Stimulated activated effector memory CD8-positive, alpha-beta T cell treated with anti-CD3 and anti-CD28 coated beads, Interleukin-12 subunit alpha, Interleukin-12 subunit beta, amount 100 ng/mL, for 72 hours (primary cell): ENCODE measurements around the gene MYO3B.
A peak's percentile ranks its signal among the peaks of the same experiment; 100 is the strongest.

ENCODE experiments used
- ATAC-seq: fragments of 150-1000 bp; cut with Tn5 transposase; 2 replicates; pipeline ENCODE4 v1.10.0; 2021
- DNase-seq, 2 donors: peaks; one replicate each; pipeline ENCODE4 v3.0.0; 2021 to 2022; ENCODE audit warnings: low spot score in 2 of 2
- H3K27ac Mint-ChIP-seq: one replicate; pipeline ENCODE4 v1.8.0; 2022; ENCODE audit warnings: mild to moderate bottlenecking, mixed read lengths
- H3K36me3 Mint-ChIP-seq: one replicate; pipeline ENCODE4 v1.8.0; 2022; ENCODE audit warnings: mild to moderate bottlenecking, mixed read lengths
- H3K4me1 Mint-ChIP-seq: one replicate; pipeline ENCODE4 v1.8.0; 2022; ENCODE audit warnings: mixed read lengths
- H3K4me3 Mint-ChIP-seq: one replicate; pipeline ENCODE4 v1.8.0; 2022; ENCODE audit warnings: mild to moderate bottlenecking, mixed read lengths
- H3K9me3 Mint-ChIP-seq: one replicate; pipeline ENCODE4 v1.8.0; 2022; ENCODE audit warnings: mixed read lengths

MYO3B gene

DNA sequence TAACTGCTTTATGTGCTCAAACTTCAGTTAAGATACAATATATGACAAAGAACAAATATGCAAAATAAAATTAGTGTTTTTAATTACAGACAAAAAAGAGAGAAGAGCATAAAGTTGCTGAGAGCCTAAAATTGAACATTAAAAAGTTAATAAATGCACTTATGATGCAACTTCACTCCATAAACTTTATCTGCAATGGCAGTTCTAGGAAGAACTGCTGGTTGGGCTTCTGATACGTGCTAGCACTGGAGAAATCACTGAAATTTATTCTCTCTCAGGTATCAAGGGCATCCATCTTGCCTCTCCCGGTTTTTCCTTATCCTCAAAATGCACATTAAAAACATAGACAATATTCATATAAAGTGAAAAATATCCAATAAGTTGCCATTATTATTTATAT, 35.7 kb downstream of the MYO3B start:
- H3K27ac Mint-ChIP-seq: no peak overlapping the region
- no peak for ATAC-seq
- no peaks in the 10 kb centered on the region for H3K36me3 Mint-ChIP-seq

DNA sequence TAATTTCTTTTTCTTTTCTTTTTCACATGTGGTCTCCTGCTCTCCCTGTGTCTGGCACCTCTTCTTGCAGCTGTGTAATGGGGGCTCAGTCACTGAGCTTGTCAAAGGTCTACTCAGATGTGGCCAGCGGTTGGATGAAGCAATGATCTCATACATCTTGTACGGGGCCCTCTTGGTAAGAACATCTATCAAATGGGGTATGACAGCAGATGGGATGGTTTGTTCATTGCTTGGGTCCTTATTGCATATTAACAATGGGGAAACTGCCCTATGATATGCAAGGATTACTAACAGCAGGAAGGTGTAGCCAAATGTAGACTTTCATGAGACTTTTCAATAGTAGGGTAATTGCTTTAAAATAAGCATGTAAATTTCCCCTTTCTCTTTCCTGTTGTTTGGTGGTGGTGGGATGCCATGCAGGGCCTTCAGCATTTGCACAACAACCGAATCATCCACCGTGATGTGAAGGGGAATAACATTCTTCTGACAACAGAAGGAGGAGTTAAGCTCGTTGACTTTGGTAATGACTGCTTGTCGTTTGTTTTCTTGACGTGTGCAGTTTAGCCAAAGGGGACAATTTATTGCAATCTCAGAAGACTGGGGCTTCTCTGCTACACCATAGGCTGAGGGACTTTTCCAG, 36.5 kb downstream of the MYO3B start:
- no peaks in the 10 kb centered on the region for H3K9me3 Mint-ChIP-seq
- H3K27ac Mint-ChIP-seq: no peak overlapping the region
- no peaks in the 10 kb centered on the region for H3K4me1 Mint-ChIP-seq
- H3K4me3 Mint-ChIP-seq: no peak overlapping the region
- no peak for ATAC-seq
- no peaks in the 10 kb centered on the region for H3K36me3 Mint-ChIP-seq
- DNase-seq: no peak

More for the DNA sequence above, 35.7 kb downstream of the MYO3B start:
- no peak for DNase-seq
- Mint-ChIP-seq H3K9me3 (no peaks in the 10 kb centered on the region), H3K4me1 (no peaks in the 10 kb centered on the region), H3K4me3 (no peak overlapping the region)

DNA sequence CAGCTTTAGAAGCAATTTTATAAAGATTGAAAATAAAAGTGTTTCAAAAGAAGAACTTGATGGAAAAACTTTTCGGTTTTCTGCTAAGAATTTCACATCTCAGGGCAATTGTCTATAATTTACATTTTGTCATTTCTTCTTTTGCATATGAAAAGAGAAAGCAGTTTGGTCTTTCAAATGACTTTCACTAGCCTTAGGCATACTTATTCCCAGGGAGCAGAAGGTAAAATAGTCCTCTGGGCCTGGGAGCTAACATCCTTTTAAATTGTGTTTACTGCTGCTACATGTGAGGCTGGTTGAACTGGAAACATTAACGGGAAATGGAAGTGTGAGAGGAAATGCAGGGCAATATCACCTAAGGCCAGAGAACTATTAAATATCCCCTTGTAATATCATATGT, 37.1 kb downstream of the MYO3B start:
- Mint-ChIP-seq H3K9me3 (no peaks in the 10 kb centered on the region), H3K4me3 (no peak overlapping the region), H3K36me3 (no peaks in the 10 kb centered on the region), H3K27ac (no peak overlapping the region), H3K4me1 (no peaks in the 10 kb centered on the region)
- no peak for ATAC-seq
- DNase-seq: no peak

DNA sequence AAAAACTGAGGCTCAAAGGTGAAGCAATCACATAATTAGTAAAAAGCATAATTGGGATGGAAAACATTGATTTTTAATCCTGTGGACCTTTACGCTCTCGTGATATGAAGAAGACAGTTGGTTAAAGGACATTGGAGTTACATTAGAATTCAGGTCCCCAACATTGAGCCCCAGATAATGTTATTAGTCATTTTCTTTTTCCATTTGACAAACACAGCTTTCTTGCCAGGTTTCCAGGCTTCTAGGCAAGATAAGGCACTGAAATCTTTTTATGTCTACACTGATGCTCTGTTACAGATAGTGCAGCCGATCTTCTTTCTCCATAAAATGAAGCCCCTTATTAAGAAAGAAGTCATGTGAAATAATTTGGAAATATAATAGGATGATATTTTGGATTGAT, 38.5 kb downstream of the MYO3B start:
- Mint-ChIP-seq H3K27ac (no peak overlapping the region), H3K9me3 (no peaks in the 10 kb centered on the region), H3K4me3 (no peak overlapping the region), H3K4me1 (no peaks in the 10 kb centered on the region), H3K36me3 (no peaks in the 10 kb centered on the region)
- ATAC-seq: no peak
- DNase-seq: no peak

DNA sequence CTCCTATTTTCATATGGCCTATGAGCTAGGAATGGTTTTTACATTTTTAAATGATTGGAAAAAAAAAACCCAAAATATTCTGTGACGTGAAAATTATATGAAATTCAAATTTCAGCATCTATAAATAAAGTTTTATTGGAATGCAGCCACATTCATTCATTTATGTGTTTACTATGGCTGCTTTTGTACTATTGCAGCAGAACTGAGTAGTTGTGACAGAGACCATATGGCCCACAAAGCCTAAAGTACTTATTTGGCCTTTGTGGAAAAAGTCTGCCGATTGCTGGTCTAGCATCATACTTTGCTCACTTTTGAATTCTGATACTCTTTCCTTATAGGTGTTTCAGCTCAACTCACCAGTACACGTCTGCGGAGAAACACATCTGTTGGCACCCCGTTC, 39.0 kb downstream of the MYO3B start:
- H3K4me3 Mint-ChIP-seq: no peak overlapping the region
- no peak for DNase-seq

DNA sequence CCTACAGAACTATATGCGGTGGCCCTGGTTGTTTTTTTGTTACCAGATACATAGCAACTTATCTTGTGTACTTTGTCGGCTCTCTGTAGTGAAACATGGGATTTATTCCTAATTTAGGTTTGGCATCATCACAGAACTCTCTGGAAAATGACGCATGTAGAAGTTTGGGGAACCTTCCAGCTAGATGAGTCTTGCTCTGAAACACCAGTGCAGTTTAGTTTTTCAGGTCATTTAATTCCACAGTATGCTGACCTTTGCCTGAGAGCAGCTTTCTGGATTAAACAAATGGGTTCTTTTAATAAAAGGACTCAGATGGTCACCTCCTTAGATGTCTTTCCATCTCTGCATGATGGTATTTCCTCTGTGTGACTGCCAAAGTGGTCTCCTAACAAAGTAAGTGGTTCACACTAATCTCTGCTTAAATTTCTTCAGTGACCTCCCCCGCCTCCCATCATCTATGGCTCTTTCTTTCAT, 39.9 kb downstream of the MYO3B start:
- ATAC-seq (no peak), DNase-seq (no peak)
- Mint-ChIP-seq H3K4me3 (no peak overlapping the region), H3K9me3 (no peaks in the 10 kb centered on the region), H3K36me3 (no peaks in the 10 kb centered on the region), H3K27ac (no peak overlapping the region), H3K4me1 (no peaks in the 10 kb centered on the region)

More for the DNA sequence above, 39.0 kb downstream of the MYO3B start:
- Mint-ChIP-seq H3K36me3 (no peaks in the 10 kb centered on the region), H3K4me1 (no peaks in the 10 kb centered on the region), H3K9me3 (no peaks in the 10 kb centered on the region), H3K27ac (no peak overlapping the region)
- no peak for ATAC-seq

DNA sequence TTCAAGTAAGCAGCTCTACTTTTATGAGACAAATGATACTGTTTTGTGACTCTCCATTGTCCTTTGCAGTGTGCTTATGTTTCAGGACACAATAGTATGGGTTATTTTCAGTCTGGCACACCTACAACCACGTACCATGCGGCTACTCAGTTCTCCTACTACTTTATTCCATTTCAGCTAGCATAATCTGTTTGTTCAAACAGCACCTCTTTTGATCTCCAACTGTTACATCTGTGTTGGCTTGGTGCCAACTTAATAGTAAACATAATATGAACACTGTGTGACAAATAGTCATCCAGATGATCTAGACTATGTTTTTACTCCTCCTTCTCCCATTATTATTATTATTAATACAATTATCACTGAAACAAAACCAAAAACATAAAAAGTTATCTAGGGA, 40.5 kb downstream of the MYO3B start:
- Mint-ChIP-seq H3K4me3 (no peak overlapping the region), H3K27ac (no peak overlapping the region), H3K36me3 (no peaks in the 10 kb centered on the region), H3K4me1 (no peaks in the 10 kb centered on the region), H3K9me3 (no peaks in the 10 kb centered on the region)
- DNase-seq: no peak
- ATAC-seq: no peak

DNA sequence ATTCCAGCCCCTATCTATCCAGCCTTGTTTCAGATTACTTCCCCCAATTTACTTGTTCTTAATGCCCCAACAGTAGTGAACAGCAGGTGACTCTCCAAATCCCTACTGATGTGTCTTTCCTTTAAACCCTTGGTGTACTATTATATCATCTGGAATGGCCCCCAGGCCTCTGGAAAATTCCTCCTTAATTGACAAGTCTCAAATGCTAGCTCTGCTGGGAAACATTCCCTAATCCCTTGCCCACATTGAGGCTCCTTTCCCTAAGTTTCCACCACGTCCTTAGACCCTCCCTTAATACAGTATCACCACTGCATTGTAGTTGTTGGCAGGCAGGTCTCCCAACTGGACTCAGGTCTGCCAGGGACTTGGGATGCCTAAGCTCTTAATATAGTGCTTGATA, 41.0 kb downstream of the MYO3B start:
- Mint-ChIP-seq H3K4me3 (no peak overlapping the region), H3K9me3 (no peaks in the 10 kb centered on the region), H3K27ac (no peak overlapping the region), H3K36me3 (no peaks in the 10 kb centered on the region), H3K4me1 (no peaks in the 10 kb centered on the region)
- no peak for ATAC-seq
- no peak for DNase-seq

DNA sequence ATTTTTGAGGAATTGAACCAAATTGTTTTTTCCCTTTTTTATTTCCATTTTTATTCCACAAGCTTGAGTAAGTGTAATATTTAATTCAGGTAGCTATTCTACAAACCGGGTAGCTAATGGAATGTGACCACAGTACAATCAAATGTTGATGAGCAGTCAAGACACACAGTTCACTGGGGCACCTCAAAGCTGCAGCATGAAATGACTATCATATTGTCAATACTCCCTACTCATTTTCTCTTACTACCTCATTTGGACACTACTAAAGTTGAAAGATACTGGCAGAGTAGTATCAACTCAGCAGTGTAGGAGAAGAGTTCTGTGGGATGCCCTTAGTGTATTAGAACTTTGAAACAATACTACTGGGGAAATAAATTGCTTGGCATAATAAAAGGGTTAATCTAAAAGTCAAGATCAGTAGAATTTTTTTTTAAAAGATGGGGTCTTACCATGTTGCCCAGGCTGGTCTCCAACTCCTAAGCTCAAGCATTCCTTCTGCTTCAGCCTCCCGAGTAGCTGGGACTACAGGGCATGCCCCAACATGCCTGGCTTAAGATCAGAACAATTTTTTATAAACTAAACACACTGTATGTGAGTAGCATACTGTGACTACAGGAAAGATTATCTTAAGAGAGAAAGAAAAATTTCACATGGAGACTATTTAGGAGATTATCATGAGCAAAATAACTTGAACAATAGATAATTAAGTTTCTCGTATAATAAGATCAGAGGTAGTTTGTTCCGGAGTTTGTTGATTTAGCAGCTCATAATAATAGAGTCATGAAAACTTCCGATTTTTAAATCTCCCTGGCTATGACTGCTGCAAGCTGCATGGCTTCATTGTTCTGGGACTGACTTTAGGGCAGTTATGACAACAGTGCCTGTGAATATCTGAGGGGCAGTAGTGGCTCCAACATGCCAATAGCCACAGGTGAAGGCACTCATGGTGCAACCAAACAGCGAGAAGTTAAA, 43.7 kb downstream of the MYO3B start:
- no peaks in the 10 kb centered on the region for H3K4me1 Mint-ChIP-seq
- H3K27ac Mint-ChIP-seq: no peak overlapping the region
- no peak overlapping the region for H3K4me3 Mint-ChIP-seq
- no peaks in the 10 kb centered on the region for H3K36me3 Mint-ChIP-seq
- DNase-seq: no peak
- ATAC-seq: no peak
- no peaks in the 10 kb centered on the region for H3K9me3 Mint-ChIP-seq

DNA sequence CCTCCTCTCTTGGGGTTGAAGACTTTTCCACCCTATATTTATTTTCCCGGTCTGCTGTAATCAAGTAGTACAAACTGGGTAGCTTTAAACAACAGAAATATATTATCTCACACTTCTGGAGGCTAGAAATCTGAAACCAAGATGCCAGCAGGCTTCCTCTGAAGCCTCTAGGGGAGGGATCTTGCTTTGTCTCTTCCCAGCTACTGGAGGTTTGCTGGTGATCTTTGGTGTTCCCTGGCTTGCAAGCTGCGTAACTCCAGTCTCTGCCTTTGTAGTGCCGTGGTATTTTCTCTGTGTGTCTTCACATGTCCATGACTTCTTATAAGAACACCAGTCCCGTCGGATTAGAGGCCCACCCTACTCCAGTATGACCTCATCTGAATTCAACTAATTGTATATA, 44.4 kb downstream of the MYO3B start:
- no peaks in the 10 kb centered on the region for H3K9me3 Mint-ChIP-seq
- H3K4me3 Mint-ChIP-seq: no peak overlapping the region
- ATAC-seq (no peak), DNase-seq (no peak)
- H3K27ac Mint-ChIP-seq: no peak overlapping the region
- H3K36me3 Mint-ChIP-seq: no peaks in the 10 kb centered on the region
- H3K4me1 Mint-ChIP-seq: no peaks in the 10 kb centered on the region

DNA sequence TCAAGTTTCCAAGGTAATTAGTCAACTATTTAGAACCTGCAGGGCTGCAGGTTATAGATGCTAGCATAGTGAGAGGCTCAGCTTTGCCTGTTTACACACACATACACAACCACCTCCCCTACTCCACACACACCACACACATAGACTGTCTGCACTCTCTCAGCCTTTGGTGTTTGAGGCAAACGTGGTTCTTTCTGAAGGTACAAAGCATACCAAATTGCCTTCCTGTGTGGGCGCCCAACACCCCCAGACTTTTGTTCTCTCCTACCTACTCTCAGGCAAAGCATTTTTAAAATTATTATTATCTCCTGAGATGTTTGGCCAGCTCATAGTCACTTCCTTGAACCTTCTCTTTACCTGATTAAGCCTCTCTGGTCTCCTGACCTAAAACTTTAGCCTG, 44.9 kb downstream of the MYO3B start:
- Mint-ChIP-seq H3K9me3 (no peaks in the 10 kb centered on the region), H3K4me1 (no peaks in the 10 kb centered on the region), H3K27ac (no peak overlapping the region), H3K4me3 (no peak overlapping the region), H3K36me3 (no peaks in the 10 kb centered on the region)
- ATAC-seq: peak; percentile 43
- no peak for DNase-seq

DNA sequence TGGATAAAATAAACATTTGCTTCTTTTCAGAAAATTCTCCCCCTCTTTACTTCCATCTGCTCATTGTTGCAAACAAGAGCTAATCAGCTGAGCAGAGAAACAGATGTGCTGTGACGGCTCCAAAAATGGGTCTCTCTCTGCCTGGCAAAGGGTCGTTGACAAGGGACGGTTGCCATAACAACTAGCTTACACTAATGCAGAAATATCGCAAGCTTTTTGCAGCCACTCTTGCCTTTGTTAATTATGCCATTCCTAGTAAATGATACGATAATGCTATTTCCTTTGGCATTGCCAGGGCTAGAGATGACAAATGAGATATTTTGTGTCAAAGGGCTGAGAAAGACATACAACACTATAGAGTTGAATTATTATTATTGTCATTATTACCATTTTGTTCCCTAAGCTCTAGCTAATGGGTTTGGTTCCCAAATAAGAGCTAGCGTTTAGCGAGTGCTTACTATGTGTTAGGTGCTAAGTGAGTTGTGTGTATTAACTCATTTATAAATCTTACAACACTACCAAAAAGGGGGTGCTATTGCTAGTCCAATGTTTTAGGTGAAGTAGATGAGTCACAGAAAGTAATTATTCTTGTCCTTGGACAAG, 46.8 kb downstream of the MYO3B start:
- no peaks in the 10 kb centered on the region for H3K9me3 Mint-ChIP-seq
- H3K36me3 Mint-ChIP-seq: no peaks in the 10 kb centered on the region
- no peaks in the 10 kb centered on the region for H3K4me1 Mint-ChIP-seq
- ATAC-seq (no peak), DNase-seq (no peak)
- H3K4me3 Mint-ChIP-seq: no peak overlapping the region
- no peak overlapping the region for H3K27ac Mint-ChIP-seq

DNA sequence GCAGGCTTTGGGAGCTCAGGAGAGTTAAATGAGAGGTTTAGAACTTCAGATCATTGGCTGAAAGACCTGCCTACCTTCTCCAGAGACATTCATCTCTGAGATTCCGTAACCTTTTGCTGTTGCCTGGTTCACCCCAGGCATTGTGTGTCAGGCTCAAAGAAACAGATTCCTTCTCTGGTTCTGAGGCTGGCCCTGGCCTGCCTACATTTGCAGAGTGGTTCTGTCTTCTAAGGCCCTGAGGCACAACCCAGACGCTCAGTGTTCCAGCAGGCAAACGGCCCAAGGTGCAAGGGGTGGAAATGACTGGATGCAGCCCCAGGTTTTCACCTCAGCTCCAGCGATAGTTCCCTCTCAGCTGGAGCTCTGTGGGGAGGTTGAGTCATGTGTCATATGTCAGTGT, 48.3 kb downstream of the MYO3B start:
- ATAC-seq (no peak), DNase-seq (no peak)
- Mint-ChIP-seq H3K27ac (no peak overlapping the region), H3K4me3 (no peak overlapping the region), H3K36me3 (no peaks in the 10 kb centered on the region), H3K4me1 (no peaks in the 10 kb centered on the region), H3K9me3 (no peaks in the 10 kb centered on the region)

DNA sequence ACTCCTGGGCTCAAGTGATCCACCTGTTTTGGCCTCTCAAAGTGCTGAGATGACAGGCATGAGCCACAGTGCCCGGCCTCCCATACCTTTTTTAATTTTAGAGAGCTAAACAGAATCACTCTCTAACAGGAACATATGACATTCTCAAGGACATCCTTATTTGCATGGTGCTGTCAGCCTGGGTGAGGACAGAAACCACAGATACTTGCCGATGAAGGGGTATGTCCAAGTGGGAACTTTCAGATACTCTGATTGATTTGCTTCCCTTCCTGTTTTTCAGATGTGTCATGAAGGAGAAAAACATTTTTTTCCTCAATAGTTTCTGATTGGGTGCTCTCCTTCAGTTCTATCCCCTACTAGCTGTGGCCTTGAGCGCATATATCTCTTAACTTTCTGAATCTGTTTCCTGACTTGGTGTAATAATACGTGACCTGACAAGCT, 49.6 kb downstream of the MYO3B start:
- Mint-ChIP-seq H3K36me3 (no peaks in the 10 kb centered on the region), H3K27ac (no peak overlapping the region)
- ATAC-seq: no peak

DNA sequence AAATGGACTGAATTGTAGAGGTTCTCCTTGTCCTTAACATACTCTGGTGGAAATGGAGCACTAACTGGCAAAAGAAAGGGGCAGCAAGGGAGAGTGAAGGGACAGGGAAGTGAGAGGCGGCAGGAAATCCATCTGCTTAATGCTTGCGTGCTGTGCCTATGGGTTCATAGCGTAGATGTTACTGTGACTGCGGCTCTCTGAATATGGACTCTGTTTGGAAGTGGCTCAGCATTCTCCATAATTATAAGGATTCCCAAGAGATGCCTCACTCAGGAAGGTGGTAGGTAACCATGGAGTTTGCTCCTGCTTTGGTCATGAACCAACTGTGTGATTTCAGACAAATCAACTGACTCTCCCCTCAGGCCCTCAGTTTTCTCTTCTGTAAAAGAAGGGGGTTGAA, 50.0 kb downstream of the MYO3B start:
- ATAC-seq (no peak), DNase-seq (no peak)
- Mint-ChIP-seq H3K27ac (no peak overlapping the region), H3K9me3 (no peaks in the 10 kb centered on the region), H3K4me1 (no peaks in the 10 kb centered on the region), H3K4me3 (no peak overlapping the region), H3K36me3 (no peaks in the 10 kb centered on the region)

More for the DNA sequence above, 49.6 kb downstream of the MYO3B start:
- no peak for DNase-seq
- no peaks in the 10 kb centered on the region for H3K9me3 Mint-ChIP-seq
- H3K4me1 Mint-ChIP-seq: no peaks in the 10 kb centered on the region
- no peak overlapping the region for H3K4me3 Mint-ChIP-seq

DNA sequence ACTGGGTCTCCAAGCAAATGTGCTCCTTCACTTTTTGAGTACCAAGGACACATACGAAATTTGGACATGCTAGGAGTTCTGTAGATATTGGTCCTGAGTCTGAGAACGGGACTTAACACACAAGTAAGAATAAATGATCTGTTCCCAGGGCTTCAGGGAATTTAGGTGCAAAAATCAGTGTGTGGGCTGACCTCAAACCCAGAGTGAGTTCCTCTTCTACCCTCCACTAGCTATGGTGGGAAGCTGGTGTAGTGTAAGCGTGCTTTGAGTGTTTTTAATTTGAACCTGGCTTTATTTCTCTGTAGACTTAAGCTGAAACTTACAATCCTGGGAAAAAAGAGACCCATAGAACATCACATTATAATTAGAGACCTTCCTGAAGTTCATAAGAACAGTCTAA, 50.5 kb downstream of the MYO3B start:
- DNase-seq (no peak), ATAC-seq (no peak)
- Mint-ChIP-seq H3K4me1 (no peaks in the 10 kb centered on the region), H3K9me3 (no peaks in the 10 kb centered on the region), H3K36me3 (no peaks in the 10 kb centered on the region), H3K4me3 (no peak overlapping the region), H3K27ac (no peak overlapping the region)
